PC-3 (cell line): ENCODE results near the gene HTRA2.

ENCODE experiments used
- EZH2 ChIP-seq: fragments of 300-600 bp; sonication (generic); IDR thresholded peaks from one replicate; pipeline ENCODE4 v1.6.1; 2017; ENCODE audit warnings: antibody characterized with exemption, mild to moderate bottlenecking, low read length; ENCODE audit not compliant: unreplicated experiment
- TF ChIP-seq, protein P1 (sequence below): fragments of 300-600 bp; sonication (generic); conservative IDR thresholded peaks from 2 replicates; pipeline ENCODE4 v1.5.1; 2017; ENCODE audit warnings: antibody characterized with exemption, low read depth, mild to moderate bottlenecking, low read length

DNA sequence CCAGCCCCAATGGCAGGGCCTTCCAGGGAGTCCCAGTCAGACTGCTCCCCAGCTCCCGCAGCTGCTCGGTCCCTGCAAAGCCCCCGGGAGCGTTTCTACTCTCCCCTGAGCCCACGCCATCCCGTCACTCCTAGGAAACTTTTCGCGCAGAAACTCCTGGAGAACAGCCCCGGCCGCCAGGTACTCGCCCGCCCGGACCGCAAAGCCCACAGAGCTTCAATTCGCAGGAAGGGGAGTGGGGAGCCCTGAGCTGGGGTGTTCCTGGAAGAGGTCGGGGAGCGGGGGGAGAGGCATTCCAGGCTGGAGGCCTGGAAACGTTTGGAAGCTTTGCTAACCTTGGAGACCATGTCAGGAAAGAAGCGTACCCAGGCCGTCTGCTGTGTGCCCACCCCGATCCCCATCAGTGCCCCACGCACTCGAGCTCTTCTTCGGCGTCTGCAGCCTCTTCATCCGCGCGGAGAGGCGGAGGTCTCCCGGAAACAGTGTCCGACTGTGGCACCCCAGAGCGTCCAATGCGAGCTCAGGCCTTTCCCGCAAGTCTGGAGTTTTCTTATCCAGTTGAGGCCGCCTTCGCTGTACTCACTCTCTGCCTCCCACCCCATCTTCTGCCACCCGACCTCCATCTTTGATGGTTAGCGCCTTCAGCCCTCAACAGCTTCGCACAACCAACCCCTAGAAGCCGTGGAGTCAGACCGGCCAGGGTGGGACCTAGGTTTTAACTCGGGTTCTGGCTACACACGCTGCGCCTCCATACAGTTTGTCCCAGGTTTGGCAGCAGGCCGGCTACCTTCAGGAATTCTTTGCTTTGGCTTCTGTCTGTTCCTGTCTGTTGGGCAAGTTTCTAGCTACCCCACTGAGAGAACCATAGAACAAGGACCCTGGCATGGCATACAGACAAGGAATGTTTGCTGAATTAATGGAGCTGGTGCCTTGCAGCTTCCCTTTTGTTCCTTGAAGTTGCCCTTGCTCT lies 25.9 kb upstream of the HTRA2 start:
- TF ChIP-seq, protein P1, sequence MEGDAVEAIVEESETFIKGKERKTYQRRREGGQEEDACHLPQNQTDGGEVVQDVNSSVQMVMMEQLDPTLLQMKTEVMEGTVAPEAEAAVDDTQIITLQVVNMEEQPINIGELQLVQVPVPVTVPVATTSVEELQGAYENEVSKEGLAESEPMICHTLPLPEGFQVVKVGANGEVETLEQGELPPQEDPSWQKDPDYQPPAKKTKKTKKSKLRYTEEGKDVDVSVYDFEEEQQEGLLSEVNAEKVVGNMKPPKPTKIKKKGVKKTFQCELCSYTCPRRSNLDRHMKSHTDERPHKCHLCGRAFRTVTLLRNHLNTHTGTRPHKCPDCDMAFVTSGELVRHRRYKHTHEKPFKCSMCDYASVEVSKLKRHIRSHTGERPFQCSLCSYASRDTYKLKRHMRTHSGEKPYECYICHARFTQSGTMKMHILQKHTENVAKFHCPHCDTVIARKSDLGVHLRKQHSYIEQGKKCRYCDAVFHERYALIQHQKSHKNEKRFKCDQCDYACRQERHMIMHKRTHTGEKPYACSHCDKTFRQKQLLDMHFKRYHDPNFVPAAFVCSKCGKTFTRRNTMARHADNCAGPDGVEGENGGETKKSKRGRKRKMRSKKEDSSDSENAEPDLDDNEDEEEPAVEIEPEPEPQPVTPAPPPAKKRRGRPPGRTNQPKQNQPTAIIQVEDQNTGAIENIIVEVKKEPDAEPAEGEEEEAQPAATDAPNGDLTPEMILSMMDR: no peak
- TF ChIP-seq EZH2: no peak
